ENCODE measurements around the gene HIF3A.

GRCh38 chr19:46265217-46265828, 31.5 kb upstream of the HIF3A start:
- TF ChIP-seq CTCF (conservative IDR thresholded peaks at IDR 0.05; ENCODE audit: low read depth, low read length): peak; percentile 81
- TF ChIP-seq EZH2 (IDR thresholded peaks at IDR 0.05; ENCODE audit: borderline replicate concordance, low read depth, low read length, poor library complexity, severe bottlenecking): no peak
